HFFc6 (cell line): ENCODE results near the gene SYNGR2. TPM values are rescaled to one million over a fixed set of nuclear protein-coding genes. Genes with fewer than 3 reads are reported as not detected.
A peak's percentile ranks its signal among the peaks of the same experiment; 100 is the strongest.
"Not testable (repeated sequence)": the region's sequence is repeated elsewhere in the genome, so short reads cannot be mapped to it uniquely, and the experiment has no call there.

Source experiments
- DNase-seq: peaks from one replicate; pipeline ENCODE4 v3.0.0-alpha.2; 2018
- H3K27ac Mint-ChIP-seq: 2 replicates; pipeline ENCODE4 v1.8.0; 2020; ENCODE audit warnings: mild to moderate bottlenecking, mixed read lengths
- H3K27me3 Mint-ChIP-seq: 2 replicates; pipeline ENCODE4 v1.8.0; 2021; ENCODE audit warnings: mild to moderate bottlenecking, moderate library complexity, mixed read lengths; ENCODE audit not compliant: insufficient read depth
- H3K36me3 Mint-ChIP-seq: 2 replicates; pipeline ENCODE4 v1.8.0; 2021; ENCODE audit warnings: low read depth, mixed read lengths
- H3K4me1 Mint-ChIP-seq: 2 replicates; pipeline ENCODE4 v1.8.0; 2020; ENCODE audit warnings: low read depth, mixed read lengths
- H3K4me3 Mint-ChIP-seq: 2 replicates; pipeline ENCODE4 v1.8.0; 2020; ENCODE audit warnings: mild to moderate bottlenecking, moderate library complexity, mixed read lengths
- H3K9me3 Mint-ChIP-seq: 2 replicates; pipeline ENCODE4 v1.8.0; 2020; ENCODE audit warnings: mild to moderate bottlenecking, mixed read lengths
- CTCF ChIP-seq: fragments of 200-600 bp; sonication (generic); IDR thresholded peaks from 2 replicates; pipeline ENCODE4 v1.5.0; 2021; ENCODE audit warnings: antibody characterized with exemption, mild to moderate bottlenecking
- total RNA-seq, 6 experiments: library from RNA; stranded (reverse); fragmentation: NEBNext Ultra II Directional; extraction: Animal tissue kit (Norgen Biotek cat#: 25700); gene quantifications; 2 replicates in 1 of 6; 3 replicates in 5 of 6; pipeline ENCODE4 v1.2.3, GENCODE V29; 2021

Gene SYNGR2
- total RNA-seq, 6 experiments from 2014 or later: 44.6 to 104 (median 54.7) TPM

GRCh38 chr17:78170692-78171590 is 2.6 kb downstream of the SYNGR2 start:
- Mint-ChIP-seq H3K27ac (no peak overlapping the region), H3K36me3 (no peaks in the 10 kb centered on the region; the same call in 1 of the 2 replicates), H3K4me1 (peaks cover 12% of the 10 kb centered on the region), H3K4me3 (no peak overlapping the region), H3K9me3 (no peaks in the 10 kb centered on the region), H3K27me3 (peaks cover 2% of the 10 kb centered on the region; the same call in 1 of the 2 replicates)
- TF ChIP-seq CTCF: no peak
- no peak for DNase-seq

GRCh38 chr17:78171591-78172248 is 3.3 kb downstream of the SYNGR2 start:
- not testable (repeated sequence) for H3K4me3 Mint-ChIP-seq, H3K27ac Mint-ChIP-seq, H3K36me3 Mint-ChIP-seq, H3K27me3 Mint-ChIP-seq, H3K9me3 Mint-ChIP-seq, DNase-seq
- peaks cover 12% of the 10 kb centered on the region for H3K4me1 Mint-ChIP-seq

- no peaks in the 10 kb centered on the region; the same call in 1 of the 2 replicates for H3K36me3 Mint-ChIP-seq
- DNase-seq: no peak
- peaks cover 4% of the 10 kb centered on the region; the same call in 1 of the 2 replicates for H3K27me3 Mint-ChIP-seq
- H3K9me3 Mint-ChIP-seq: no peaks in the 10 kb centered on the region
- H3K27ac Mint-ChIP-seq: peak overlapping the region; percentile 40; the same call in 1 of the 2 replicates
- peaks cover 12% of the 10 kb centered on the region for H3K4me1 Mint-ChIP-seq
- no peak for TF ChIP-seq CTCF
- H3K4me3 Mint-ChIP-seq: no peak overlapping the region
These were observed 4.1 kb downstream of the SYNGR2 start for GRCh38 chr17:78172249-78173051.

GRCh38 chr17:78173097-78173715 is 4.8 kb downstream of the SYNGR2 start:
- peaks cover 12% of the 10 kb centered on the region for H3K4me1 Mint-ChIP-seq
- no peak for DNase-seq
- TF ChIP-seq CTCF: no peak
- H3K27me3 Mint-ChIP-seq: peaks cover 4% of the 10 kb centered on the region; the same call in 1 of the 2 replicates
- H3K4me3 Mint-ChIP-seq: no peak overlapping the region
- peak overlapping the region; percentile 40; the same call in 1 of the 2 replicates for H3K27ac Mint-ChIP-seq
- no peaks in the 10 kb centered on the region; the same call in 1 of the 2 replicates for H3K36me3 Mint-ChIP-seq
- no peaks in the 10 kb centered on the region for H3K9me3 Mint-ChIP-seq

- H3K4me3 Mint-ChIP-seq: no peak overlapping the region
- no peaks in the 10 kb centered on the region for H3K9me3 Mint-ChIP-seq
- H3K36me3 Mint-ChIP-seq: peaks cover 8% of the 10 kb centered on the region; the same call in 1 of the 2 replicates
- TF ChIP-seq CTCF: no peak
- peaks cover 4% of the 10 kb centered on the region; the same call in 1 of the 2 replicates for H3K27me3 Mint-ChIP-seq
- H3K27ac Mint-ChIP-seq: no peak overlapping the region
- H3K4me1 Mint-ChIP-seq: peaks cover 17% of the 10 kb centered on the region
- DNase-seq: no peak
These were observed 6.0 kb downstream of the SYNGR2 start for GRCh38 chr17:78174346-78174869.
